GM13977 (cell line): Measurements from ENCODE around the gene IFITM2.
A peak's percentile ranks its signal among the peaks of the same experiment; 100 is the strongest.
"Not testable (repeated sequence)": the region's sequence is repeated elsewhere in the genome, so short reads cannot be mapped to it uniquely, and the experiment has no call there.

ENCODE experiments used
- DNase-seq: peaks from one replicate; pipeline ENCODE4 v3.0.0; 2012; ENCODE audit warnings: low spot score
- in situ Hi-C: fragments of 300-500 bp; cut with MboI; formaldehyde crosslinking; loops from one replicate; pipeline ENCODE4 v1.12.0; 2022; ENCODE audit warnings: low sequenced_read_pairs, low pct_unique_long_range_greater_than_20kb, mixed read lengths, inconsistent platforms; ENCODE audit not compliant: unreplicated experiment
- TF ChIP-seq, protein P1 (sequence below): IDR thresholded peaks from 2 replicates; pipeline ENCODE4 v1.5.1; 2012; ENCODE audit warnings: mild to moderate bottlenecking, control low read depth; ENCODE audit not compliant: insufficient read depth; ENCODE audit errors: extremely low read depth, missing control alignments

Gene IFITM2

GRCh38 chr11:307766-308708, at the start of gene IFITM2:
TSS of gene IFITM2 (plus strand) at chr11:307816. CDS start at chr11:308193, 377 bp downstream.
- in situ Hi-C loops, result loop anchor here (10.0 kb wide), 1 partner anchor 47 kb away; no protein-coding TSS in a partner anchor
- not testable (repeated sequence) for DNase-seq

DNA sequence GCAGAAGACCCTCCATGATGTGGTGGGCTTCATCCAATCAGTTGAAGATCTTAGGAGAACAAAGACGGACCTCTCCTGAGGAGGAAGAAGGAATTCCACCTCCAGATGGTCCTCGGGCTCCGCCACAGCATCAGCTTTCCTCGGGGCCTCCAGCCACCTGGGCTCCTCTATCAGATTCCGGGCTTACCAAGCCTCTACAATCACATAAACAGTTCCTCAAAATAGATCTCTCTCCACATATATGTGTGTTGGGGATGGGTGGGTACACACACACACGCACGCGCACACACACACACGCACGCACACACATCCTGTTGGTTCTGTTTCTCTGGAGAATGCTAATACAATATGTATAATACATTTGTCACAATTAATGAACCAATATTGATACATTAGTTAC, 48.2 kb upstream of the IFITM2 start:
- DNase-seq, result no peak
- TF ChIP-seq, protein P1, sequence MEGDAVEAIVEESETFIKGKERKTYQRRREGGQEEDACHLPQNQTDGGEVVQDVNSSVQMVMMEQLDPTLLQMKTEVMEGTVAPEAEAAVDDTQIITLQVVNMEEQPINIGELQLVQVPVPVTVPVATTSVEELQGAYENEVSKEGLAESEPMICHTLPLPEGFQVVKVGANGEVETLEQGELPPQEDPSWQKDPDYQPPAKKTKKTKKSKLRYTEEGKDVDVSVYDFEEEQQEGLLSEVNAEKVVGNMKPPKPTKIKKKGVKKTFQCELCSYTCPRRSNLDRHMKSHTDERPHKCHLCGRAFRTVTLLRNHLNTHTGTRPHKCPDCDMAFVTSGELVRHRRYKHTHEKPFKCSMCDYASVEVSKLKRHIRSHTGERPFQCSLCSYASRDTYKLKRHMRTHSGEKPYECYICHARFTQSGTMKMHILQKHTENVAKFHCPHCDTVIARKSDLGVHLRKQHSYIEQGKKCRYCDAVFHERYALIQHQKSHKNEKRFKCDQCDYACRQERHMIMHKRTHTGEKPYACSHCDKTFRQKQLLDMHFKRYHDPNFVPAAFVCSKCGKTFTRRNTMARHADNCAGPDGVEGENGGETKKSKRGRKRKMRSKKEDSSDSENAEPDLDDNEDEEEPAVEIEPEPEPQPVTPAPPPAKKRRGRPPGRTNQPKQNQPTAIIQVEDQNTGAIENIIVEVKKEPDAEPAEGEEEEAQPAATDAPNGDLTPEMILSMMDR, result no peak
- in situ Hi-C loops, result no loop called here

GRCh38 chr11:261624-262023, 46.0 kb upstream of the IFITM2 start:
- TF ChIP-seq, protein P1, result no peak
- in situ Hi-C loops, result no loop called here
- DNase-seq, result no peak

- in situ Hi-C loops, result no loop called here
- no peak for DNase-seq
- TF ChIP-seq, protein P1, result no peak
Observed at GRCh38 chr11:266676-267439, 40.8 kb upstream of the IFITM2 start.

DNA sequence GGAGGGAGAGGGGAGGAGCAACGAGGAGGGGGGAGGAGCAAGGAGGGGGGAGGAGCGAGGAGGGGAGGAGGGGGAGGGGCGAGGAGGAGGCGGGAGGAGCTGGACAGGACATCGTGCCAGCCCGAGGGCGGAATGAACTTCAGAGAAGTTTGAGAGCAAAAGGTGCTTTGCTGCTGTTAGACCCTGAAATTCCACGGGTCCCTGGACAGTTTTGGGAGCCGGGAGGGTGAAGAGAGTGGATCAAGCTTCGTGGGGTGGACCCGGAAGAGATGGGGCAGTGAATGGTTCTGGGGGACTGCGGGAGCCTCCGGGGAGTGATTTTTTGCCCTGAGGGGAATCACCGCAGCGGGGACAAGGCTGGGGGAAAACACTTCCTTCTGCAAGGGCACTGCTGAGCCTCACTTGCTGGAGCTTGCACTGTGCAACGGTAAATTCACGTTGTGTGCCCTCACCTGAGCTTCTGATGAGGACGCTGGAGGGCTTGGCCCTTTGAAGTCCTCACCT, 40.1 kb upstream of the IFITM2 start:
- DNase-seq, result peak; percentile 62
- TF ChIP-seq, protein P1, result no peak
- in situ Hi-C loops, result no loop called here

- DNase-seq, result peak; percentile 51
- TF ChIP-seq, protein P1, result peak; percentile 27
- in situ Hi-C loops, result not testable (repeated sequence)
Observed at GRCh38 chr11:268716-269145, 38.9 kb upstream of the IFITM2 start.
